NCI-H524 (cell line): Measurements from ENCODE around the gene CCNYL1.

Source experiments
- DNase-seq, 2 experiments: peaks; one replicate each; lab custom pipeline; 2025; lab: John Stamatoyannopoulos, UW

The CCNYL1 gene

GRCh38 chr2:207791579-207792243, 80.3 kb downstream of the CCNYL1 start:
- no peak for DNase-seq

- no peak for DNase-seq
Measured at GRCh38 chr2:207792244-207792785, 80.9 kb downstream of the CCNYL1 start.

- DNase-seq = peak; percentile 67 to 80
Measured at GRCh38 chr2:207796585-207797350, 85.3 kb downstream of the CCNYL1 start.

GRCh38 chr2:207801259-207801658, 89.8 kb downstream of the CCNYL1 start:
- DNase-seq = no peak

GRCh38 chr2:207802650-207803049, 91.2 kb downstream of the CCNYL1 start:
- no peak for DNase-seq
